Transverse colon (tissue), 4 donors: ENCODE results near the gene RET. TPM values are rescaled to one million over a fixed set of nuclear protein-coding genes. Genes with fewer than 3 reads are reported as not detected.
A peak's percentile ranks its signal among the peaks of the same experiment; 100 is the strongest.

ENCODE experiments used
- DNase-seq: peaks from one replicate; pipeline ENCODE4 v3.0.0-alpha.2; 2019
- H3K27ac ChIP-seq, 4 donors: fragments of 200-600 bp; sonication (generic); 2 replicates each; pipeline ENCODE4 v1.5.1; 2016 to 2018; ENCODE audit warnings: inconsistent platforms in 4 of 4
- H3K27me3 ChIP-seq: fragments of 200-600 bp; sonication (generic); 2 replicates; pipeline ENCODE4 v1.5.1; 2017; ENCODE audit warnings: inconsistent platforms
- H3K36me3 ChIP-seq, 4 donors: fragments of 200-600 bp; sonication (generic); 2 replicates each; pipeline ENCODE4 v1.5.1; 2017 to 2019; ENCODE audit warnings: inconsistent platforms in 4 of 4
- H3K4me1 ChIP-seq, 4 donors: fragments of 200-600 bp; sonication (generic); 2 replicates each; pipeline ENCODE4 v1.5.1; 2017 to 2020; ENCODE audit warnings: inconsistent platforms in 4 of 4
- H3K4me3 ChIP-seq, 4 donors: fragments of 200-600 bp; sonication (generic); 1 replicate in 1 of 4; 2 replicates in 3 of 4; pipeline versions ENCODE4 v1.5.1 to v1.6.1; 2017 to 2019; ENCODE audit warnings: inconsistent platforms in 4 of 4
- H3K9me3 ChIP-seq, 2 donors: fragments of 200-600 bp; sonication (generic); 2 replicates each; pipeline ENCODE4 v1.5.1; 2017 to 2019; ENCODE audit warnings: inconsistent platforms in 2 of 2
- CTCF ChIP-seq, 5 experiments: fragments of 200-600 bp in 3 of 5; fragments of 450-650 bp in 2 of 5; sonication (generic) in 3 of 5; IDR thresholded peaks; 1 replicate in 2 of 5; 2 replicates in 3 of 5; pipeline ENCODE4 v1.5.1; 2016 to 2017; ENCODE audit warnings: antibody characterized with exemption in 5 of 5, inconsistent platforms in 3 of 5, mild to moderate bottlenecking in 2 of 5, moderate library complexity in 1 of 5
- EP300 ChIP-seq: sonication (generic); formaldehyde crosslinking; IDR thresholded peaks from one replicate; pipeline ENCODE4 v1.6.1; 2017; ENCODE audit warnings: antibody characterized with exemption, low read depth
- POLR2A ChIP-seq: fragments of 450-650 bp; IDR thresholded peaks from one replicate; pipeline ENCODE4 v1.6.1; 2016; ENCODE audit warnings: antibody characterized with exemption, mild to moderate bottlenecking, moderate library complexity
- POLR2AphosphoS5 ChIP-seq, 3 donors: sonication (generic); formaldehyde crosslinking; IDR thresholded peaks; one replicate each; pipeline ENCODE4 v1.6.1; 2016; ENCODE audit warnings: antibody characterized with exemption in 3 of 3
- WGBS, 2 donors: methylation state at CpG; one replicate each; pipeline ENCODE4 v1.1.5; 2018; ENCODE audit warnings: low coverage in 1 of 2; 5-methylcytosine and 5-hydroxymethylcytosine counted together
- in situ Hi-C, 4 donors: fragments of 200-750 bp; cut with MboI; loops; one replicate each; pipeline versions ENCODE4 v1.15.0 to v1.15.1; 2017; ENCODE audit warnings: low sequenced_read_pairs in 3 of 4, low pct_ligation_motif_present in 1 of 4, low pct_unique_long_range_greater_than_20kb in 1 of 4
- intact Hi-C: fragments of 100-400 bp; cut with DNase I; formaldehyde crosslinking; loops from one replicate; pipeline ENCODE4 v1.15.1; 2023; ENCODE audit warnings: low total_unique reads
- total RNA-seq, 4 donors: library from RNA; depleted of rRNA; stranded (reverse); fragments of >200 nt; gene quantifications; one replicate each; pipeline ENCODE4 v1.1.0, GENCODE V29; 2016

Gene RET
- total RNA-seq, 4 donors from 2014 or later = 0.37 to 5.6 (median 1.4) TPM

GRCh38 chr10:43047288-43047970 lies 29.4 kb upstream of the RET start:
- TF ChIP-seq POLR2A = no peak
- no peak for TF ChIP-seq EP300
- no peak for TF ChIP-seq POLR2AphosphoS5 (IDR thresholded peaks at IDR 0.05)
- no peak for TF ChIP-seq CTCF (IDR thresholded peaks at IDR 0.05)
- in situ Hi-C loops = no loop called here
- DNase-seq = peak; percentile 2

DNA sequence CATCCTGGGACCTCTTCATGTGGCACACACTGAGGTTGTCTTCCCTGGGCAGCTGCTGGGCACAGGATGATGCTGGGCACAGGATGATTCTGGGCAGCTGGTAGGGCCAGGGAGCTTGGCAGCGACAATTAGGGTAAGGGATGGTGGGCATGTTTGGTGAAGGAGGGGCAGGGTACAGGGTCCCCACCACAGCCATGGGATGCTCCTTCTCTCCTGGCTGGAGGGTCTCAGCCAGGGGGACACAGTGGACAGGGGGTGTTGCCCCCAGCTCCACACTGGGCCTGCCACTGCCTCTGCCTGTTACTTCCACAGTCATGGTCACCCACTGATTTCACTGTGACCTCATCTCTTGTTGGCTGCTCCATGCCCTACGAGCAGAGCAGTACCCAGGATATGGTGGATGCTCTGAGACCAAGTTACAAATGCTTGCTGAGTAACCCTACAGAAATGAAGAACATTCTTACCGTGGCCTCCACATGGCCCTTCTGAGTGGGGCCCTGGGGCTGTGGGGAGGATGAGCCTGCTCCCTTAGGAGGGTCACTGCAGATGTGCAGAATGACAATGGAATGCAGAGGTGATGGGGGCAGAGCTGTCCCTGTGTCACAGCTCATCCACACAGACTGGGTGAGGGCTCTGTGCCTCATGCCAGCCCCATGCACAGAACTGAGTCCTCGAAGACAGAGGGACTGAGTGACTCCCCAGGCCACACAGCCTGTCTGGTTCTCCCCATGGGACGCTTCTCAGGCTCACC lies 28.4 kb upstream of the RET start:
- H3K27me3 ChIP-seq = no peaks in the 10 kb centered on the region
- in situ Hi-C loops = no loop called here
- 80% methylated on average over 5 of the region's 5 CpGs; no CpG with 5 or more reads in 1 of the 2 donors for WGBS, 2 donors
- H3K27ac ChIP-seq = no peak overlapping the region
- H3K9me3 ChIP-seq = no peaks in the 10 kb centered on the region
- no peaks in the 10 kb centered on the region for H3K36me3 ChIP-seq
- TF ChIP-seq POLR2AphosphoS5 (IDR thresholded peaks at IDR 0.05) (no peak), EP300 (no peak), CTCF (IDR thresholded peaks at IDR 0.05) (no peak), POLR2A (no peak)
- DNase-seq = no peak
- intact Hi-C loops = no loop called here
- peaks cover 0 to 8% (median 0%) of the 10 kb centered on the region in 4 donors for H3K4me1 ChIP-seq
- no peak overlapping the region for H3K4me3 ChIP-seq

More at GRCh38 chr10:43047288-43047970, 29.4 kb upstream of the RET start:
- no peak overlapping the region for H3K4me3 ChIP-seq
- intact Hi-C loops = no loop called here
- no peak overlapping the region for H3K27ac ChIP-seq
- peaks cover 0 to 8% (median 0%) of the 10 kb centered on the region in 4 donors for H3K4me1 ChIP-seq
- WGBS, 2 donors = 70 to 82% methylated on average over 6 to 8 of the region's 8 CpGs
- no peaks in the 10 kb centered on the region for H3K36me3 ChIP-seq
- H3K9me3 ChIP-seq = no peaks in the 10 kb centered on the region
- H3K27me3 ChIP-seq = no peaks in the 10 kb centered on the region

DNA sequence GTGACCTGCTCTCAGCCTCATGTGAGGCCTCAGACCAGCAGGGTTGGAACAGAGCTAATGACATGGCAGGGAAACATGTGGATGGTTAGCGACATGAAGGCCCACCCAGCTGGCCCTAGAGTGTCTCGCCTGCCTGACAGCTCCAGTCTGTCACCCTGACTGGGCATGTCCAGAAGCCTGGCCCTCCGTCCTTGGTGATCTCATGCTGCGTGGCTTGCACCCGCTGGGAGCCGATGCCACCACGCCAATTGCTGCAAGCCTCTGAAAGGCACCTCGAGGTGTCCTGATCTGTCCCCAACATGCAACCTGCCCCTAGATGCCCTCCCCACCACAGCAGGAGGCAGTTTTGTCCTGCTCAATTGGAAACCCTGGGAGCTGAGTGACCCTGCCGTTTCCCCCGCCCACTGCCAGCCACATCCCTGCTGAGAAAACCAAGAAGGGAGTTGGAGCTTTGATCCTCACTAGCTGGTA lies 27.8 kb upstream of the RET start:
- no peaks in the 10 kb centered on the region for H3K27me3 ChIP-seq
- no peaks in the 10 kb centered on the region for H3K36me3 ChIP-seq
- no peaks in the 10 kb centered on the region for H3K9me3 ChIP-seq
- 87% methylated on average over 10 of the region's 10 CpGs; no CpG with 5 or more reads in 1 of the 2 donors for WGBS, 2 donors
- in situ Hi-C loops = no loop called here
- H3K4me1 ChIP-seq = peaks cover 0 to 8% (median 0%) of the 10 kb centered on the region in 4 donors
- DNase-seq = peak; percentile 0
- no peak overlapping the region for H3K4me3 ChIP-seq
- no peak for TF ChIP-seq CTCF (IDR thresholded peaks at IDR 0.05)
- no peak for TF ChIP-seq POLR2A
- TF ChIP-seq POLR2AphosphoS5 (IDR thresholded peaks at IDR 0.05) = no peak
- TF ChIP-seq EP300 = no peak
- intact Hi-C loops = no loop called here
- no peak overlapping the region for H3K27ac ChIP-seq

GRCh38 chr10:43050011-43050410 lies 26.9 kb upstream of the RET start:
- in situ Hi-C loops (no loop called here), intact Hi-C loops (no loop called here)
- TF ChIP-seq POLR2A (no peak), EP300 (no peak), POLR2AphosphoS5 (IDR thresholded peaks at IDR 0.05) (no peak), CTCF (IDR thresholded peaks at IDR 0.05) (no peak)
- Histone ChIP-seq H3K9me3 (no peaks in the 10 kb centered on the region), H3K27me3 (no peaks in the 10 kb centered on the region), H3K27ac (no peak overlapping the region), H3K4me3 (no peak overlapping the region), H3K4me1 (no peaks in the 10 kb centered on the region), H3K36me3 (no peaks in the 10 kb centered on the region)
- DNase-seq = no peak
